Breast epithelium (tissue), 4 donors: ENCODE measurements around the gene BCL10. TPM values are rescaled to one million over a fixed set of nuclear protein-coding genes. Genes with fewer than 3 reads are reported as not detected.

Source experiments
- DNase-seq, 2 donors: peaks; one replicate each; pipeline ENCODE4 v3.0.0-alpha.2; 2019; ENCODE audit warnings: low spot score in 2 of 2
- H3K27ac ChIP-seq, 2 donors: fragments of 200-600 bp; sonication (generic) in 1 of 2; one replicate each; pipeline ENCODE4 v1.5.1; 2016 to 2019; ENCODE audit warnings: mild to moderate bottlenecking in 1 of 2
- H3K27me3 ChIP-seq, 2 donors: fragments of 200-600 bp; sonication (generic) in 1 of 2; one replicate each; pipeline versions ENCODE4 v1.5.1 to v1.6.0; 2017 to 2019; ENCODE audit warnings: control low read depth in 1 of 2, mild to moderate bottlenecking in 1 of 2
- H3K36me3 ChIP-seq: fragments of 200-600 bp; one replicate; pipeline ENCODE4 v1.5.1; 2019
- H3K4me1 ChIP-seq, 2 donors: fragments of 200-600 bp; sonication (generic); one replicate each; pipeline ENCODE4 v1.5.1; 2016 to 2019; ENCODE audit warnings: control low read depth in 1 of 2
- H3K4me3 ChIP-seq, 3 donors: fragments of 200-600 bp; sonication (generic); 1 replicate in 2 of 3; 2 replicates in 1 of 3; pipeline ENCODE4 v1.5.1; 2016 to 2019; ENCODE audit warnings: mild to moderate bottlenecking in 3 of 3, moderate library complexity in 2 of 3
- H3K9me3 ChIP-seq, 2 donors: fragments of 200-600 bp; sonication (generic) in 1 of 2; one replicate each; pipeline ENCODE4 v1.5.1; 2016 to 2019; ENCODE audit warnings: control low read depth in 1 of 2
- CTCF ChIP-seq, 3 donors: fragments of 450-650 bp; IDR thresholded peaks; one replicate each; pipeline ENCODE4 v1.5.1; 2016 to 2017; ENCODE audit warnings: antibody characterized with exemption in 3 of 3, mild to moderate bottlenecking in 3 of 3, moderate library complexity in 3 of 3
- POLR2A ChIP-seq: fragments of 450-650 bp; IDR thresholded peaks from one replicate; pipeline ENCODE4 v1.6.1; 2016; ENCODE audit warnings: antibody characterized with exemption, mild to moderate bottlenecking, moderate library complexity
- POLR2AphosphoS5 ChIP-seq, 3 donors: sonication (generic); formaldehyde crosslinking; IDR thresholded peaks; one replicate each; pipeline ENCODE4 v1.6.1; 2017; ENCODE audit warnings: antibody characterized with exemption in 3 of 3
- intact Hi-C: fragments of 100-400 bp; cut with DNase I; formaldehyde crosslinking; loops from one replicate; pipeline ENCODE4 v1.15.1; 2023; ENCODE audit warnings: low total_unique reads
- total RNA-seq, 3 donors: library from RNA; depleted of rRNA; stranded (reverse); fragments of >200 nt; gene quantifications; one replicate each; pipeline ENCODE4 v1.1.0, GENCODE V29; 2016

The BCL10 gene
- total RNA-seq, 3 donors from 2014 or later: 16.5 to 23.6 (median 17.7) TPM

GRCh38 chr1:85316321-85316720 lies 39.9 kb upstream of the BCL10 start:
- intact Hi-C loops: no loop called here
- H3K9me3 ChIP-seq: no peaks in the 10 kb centered on the region
- no peak overlapping the region for H3K27ac ChIP-seq
- no peak overlapping the region for H3K4me3 ChIP-seq
- no peaks in the 10 kb centered on the region for H3K27me3 ChIP-seq
- DNase-seq: no peak
- TF ChIP-seq CTCF (IDR thresholded peaks at IDR 0.05) (no peak), POLR2AphosphoS5 (IDR thresholded peaks at IDR 0.05) (no peak), POLR2A (no peak)
- no peaks in the 10 kb centered on the region for H3K36me3 ChIP-seq
- no peaks in the 10 kb centered on the region for H3K4me1 ChIP-seq

GRCh38 chr1:85315789-85316188 lies 39.4 kb upstream of the BCL10 start:
- TF ChIP-seq POLR2AphosphoS5 (IDR thresholded peaks at IDR 0.05): no peak
- TF ChIP-seq CTCF (IDR thresholded peaks at IDR 0.05): no peak
- TF ChIP-seq POLR2A: no peak
- Histone ChIP-seq H3K9me3 (no peaks in the 10 kb centered on the region), H3K4me3 (no peak overlapping the region), H3K27ac (no peak overlapping the region), H3K27me3 (no peaks in the 10 kb centered on the region), H3K36me3 (no peaks in the 10 kb centered on the region), H3K4me1 (no peaks in the 10 kb centered on the region)
- intact Hi-C loops: no loop called here
- no peak for DNase-seq

- no peak for DNase-seq
- H3K27me3 ChIP-seq: no peaks in the 10 kb centered on the region
- H3K9me3 ChIP-seq: no peaks in the 10 kb centered on the region
- peak overlapping the region; percentile 69 to 85 for H3K27ac ChIP-seq
- TF ChIP-seq POLR2A: no peak
- no peak for TF ChIP-seq CTCF (IDR thresholded peaks at IDR 0.05)
- H3K4me3 ChIP-seq: no peak overlapping the region
- intact Hi-C loops: no loop called here
- no peaks in the 10 kb centered on the region for H3K4me1 ChIP-seq
- H3K36me3 ChIP-seq: no peaks in the 10 kb centered on the region
Observed at GRCh38 chr1:85314726-85315125, 38.3 kb upstream of the BCL10 start.

- Histone ChIP-seq H3K4me3 (no peak overlapping the region), H3K36me3 (no peaks in the 10 kb centered on the region), H3K9me3 (no peaks in the 10 kb centered on the region), H3K4me1 (no peaks in the 10 kb centered on the region), H3K27ac (peak overlapping the region; percentile 69 to 85), H3K27me3 (no peaks in the 10 kb centered on the region)
- intact Hi-C loops: no loop called here
- TF ChIP-seq POLR2AphosphoS5 (IDR thresholded peaks at IDR 0.05): no peak
- no peak for TF ChIP-seq CTCF (IDR thresholded peaks at IDR 0.05)
- no peak for TF ChIP-seq POLR2A
- peak in 1 of 2 donors; percentile 59 for DNase-seq
Observed at GRCh38 chr1:85313888-85314696, 37.7 kb upstream of the BCL10 start.

GRCh38 chr1:85311818-85312217 lies 35.4 kb upstream of the BCL10 start:
- no peak overlapping the region for H3K27ac ChIP-seq
- no peaks in the 10 kb centered on the region for H3K27me3 ChIP-seq
- no peaks in the 10 kb centered on the region for H3K36me3 ChIP-seq
- DNase-seq: no peak
- H3K4me1 ChIP-seq: peaks cover 0 to 6% of the 10 kb centered on the region in 2 donors
- TF ChIP-seq CTCF (IDR thresholded peaks at IDR 0.05) (no peak), POLR2A (no peak), POLR2AphosphoS5 (IDR thresholded peaks at IDR 0.05) (no peak)
- no peak overlapping the region for H3K4me3 ChIP-seq
- intact Hi-C loops: no loop called here
- no peaks in the 10 kb centered on the region for H3K9me3 ChIP-seq
